CD4-positive, alpha-beta T cell treated with Interleukin-15 for 4 hours (primary cell): Measurements from ENCODE around the gene SNAPC2.

Experiments used
- DNase-seq: peaks from one replicate; pipeline ENCODE4 v3.0.0-alpha.2; 2020; ENCODE audit warnings: low spot score

The SNAPC2 gene

GRCh38 chr19:7919610-7920518 is at the start of gene SNAPC2:
SNAPC2 (plus strand) TSS chr19:7920338; CDS start chr19:7920367, 29 bp downstream.
- peak; percentile 97 for DNase-seq

GRCh38 chr19:7870571-7871436 is 49.3 kb upstream of the SNAPC2 start:
- DNase-seq = peak; percentile 5

- peak; percentile 64 for DNase-seq
Observed at GRCh38 chr19:7871437-7872305, 48.5 kb upstream of the SNAPC2 start.

GRCh38 chr19:7872306-7873204 is 47.6 kb upstream of the SNAPC2 start:
- DNase-seq = no peak

- DNase-seq = no peak
Observed at GRCh38 chr19:7873304-7874075, 46.6 kb upstream of the SNAPC2 start.

GRCh38 chr19:7874076-7874896 is 45.9 kb upstream of the SNAPC2 start, which contains the start of gene PRR36:
PRR36 (minus strand) TSS chr19:7874390; CDS start chr19:7873689, 701 bp downstream.
- DNase-seq = no peak

- no peak for DNase-seq
Observed at GRCh38 chr19:7874897-7875273, 45.3 kb upstream of the SNAPC2 start.

GRCh38 chr19:7877249-7877836 is 42.8 kb upstream of the SNAPC2 start:
- no peak for DNase-seq

- DNase-seq = no peak
Observed at GRCh38 chr19:7879111-7879807, 40.9 kb upstream of the SNAPC2 start.

- DNase-seq = no peak
Observed at GRCh38 chr19:7879836-7880235, 40.3 kb upstream of the SNAPC2 start.

- no peak for DNase-seq
Observed at GRCh38 chr19:7881910-7882309, 38.2 kb upstream of the SNAPC2 start.

- DNase-seq = no peak
Observed at GRCh38 chr19:7883105-7883504, 37.0 kb upstream of the SNAPC2 start.

GRCh38 chr19:7883796-7884570 is 36.2 kb upstream of the SNAPC2 start:
- DNase-seq = no peak

- no peak for DNase-seq
Observed at GRCh38 chr19:7885818-7886217, 34.3 kb upstream of the SNAPC2 start.

- no peak for DNase-seq
Observed at GRCh38 chr19:7887408-7888144, 32.6 kb upstream of the SNAPC2 start.

- no peak for DNase-seq
Observed at GRCh38 chr19:7888145-7888825, 31.9 kb upstream of the SNAPC2 start, which contains the start of gene LRRC8E. LRRC8E (plus strand) TSS chr19:7888510; CDS start chr19:7895604, 7,094 bp downstream.
